T-helper 1 cell treated with Interleukin-12 subunit alpha and Interleukin-12 subunit beta and Interleukin-4 antibody, amounts not matched to agents 30 μg/mL and 1 μg/mL, for 36 hours (primary cell): ENCODE measurements around the gene STUM.

ENCODE experiments used
- H3K27ac Mint-ChIP-seq: one replicate; pipeline ENCODE4 v1.8.0; 2021; ENCODE audit warnings: mild to moderate bottlenecking, mixed read lengths
- H3K27me3 Mint-ChIP-seq: one replicate; pipeline ENCODE4 v1.8.0; 2021; ENCODE audit warnings: low read depth, mixed read lengths
- H3K36me3 Mint-ChIP-seq: one replicate; pipeline ENCODE4 v1.8.0; 2021; ENCODE audit warnings: low read depth, mixed read lengths
- H3K4me1 Mint-ChIP-seq: one replicate; pipeline ENCODE4 v1.8.0; 2021; ENCODE audit warnings: low read depth, mixed read lengths
- H3K4me3 Mint-ChIP-seq: one replicate; pipeline ENCODE4 v1.8.0; 2021; ENCODE audit warnings: mild to moderate bottlenecking, moderate library complexity, mixed read lengths
- H3K9me3 Mint-ChIP-seq: one replicate; pipeline ENCODE4 v1.8.0; 2021; ENCODE audit warnings: mixed read lengths

STUM gene

DNA sequence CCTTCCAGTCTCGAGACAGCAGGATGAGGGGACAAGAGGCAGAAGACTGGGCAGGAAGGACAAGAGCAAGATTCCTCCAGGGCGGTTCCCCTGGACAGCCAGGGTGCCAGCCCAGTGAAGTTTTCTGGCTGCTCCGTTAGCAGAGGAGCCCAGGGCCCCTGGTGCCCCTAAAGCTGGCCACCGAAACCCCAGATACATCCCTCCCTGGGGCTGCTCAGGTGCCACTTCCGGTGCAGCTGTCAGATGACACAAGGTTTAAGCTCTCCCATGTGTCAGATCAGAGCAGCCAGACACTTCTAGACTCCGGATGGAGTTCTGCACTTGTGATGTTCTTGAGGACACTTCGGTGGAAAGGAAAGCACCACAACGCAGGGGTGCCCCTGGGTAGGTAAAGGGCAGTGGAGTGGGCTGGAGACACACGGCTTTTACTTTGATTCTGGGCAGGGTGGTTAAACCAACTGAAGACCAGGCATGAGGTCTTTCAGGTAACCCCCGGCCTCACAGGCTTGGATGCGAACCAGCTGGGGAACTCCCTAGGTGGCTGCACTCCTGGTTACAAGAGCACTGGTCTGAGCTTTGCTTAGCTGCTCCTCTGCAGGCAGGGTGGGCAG, 104.9 kb downstream of the STUM start:
- peaks cover 59% of the 10 kb centered on the region for H3K4me1 Mint-ChIP-seq
- peaks cover 9% of the 10 kb centered on the region for H3K36me3 Mint-ChIP-seq
- H3K27ac Mint-ChIP-seq, result peak overlapping the region; percentile 94
- peak overlapping the region; percentile 82 for H3K4me3 Mint-ChIP-seq
- no peaks in the 10 kb centered on the region for H3K9me3 Mint-ChIP-seq
- H3K27me3 Mint-ChIP-seq, result no peaks in the 10 kb centered on the region

DNA sequence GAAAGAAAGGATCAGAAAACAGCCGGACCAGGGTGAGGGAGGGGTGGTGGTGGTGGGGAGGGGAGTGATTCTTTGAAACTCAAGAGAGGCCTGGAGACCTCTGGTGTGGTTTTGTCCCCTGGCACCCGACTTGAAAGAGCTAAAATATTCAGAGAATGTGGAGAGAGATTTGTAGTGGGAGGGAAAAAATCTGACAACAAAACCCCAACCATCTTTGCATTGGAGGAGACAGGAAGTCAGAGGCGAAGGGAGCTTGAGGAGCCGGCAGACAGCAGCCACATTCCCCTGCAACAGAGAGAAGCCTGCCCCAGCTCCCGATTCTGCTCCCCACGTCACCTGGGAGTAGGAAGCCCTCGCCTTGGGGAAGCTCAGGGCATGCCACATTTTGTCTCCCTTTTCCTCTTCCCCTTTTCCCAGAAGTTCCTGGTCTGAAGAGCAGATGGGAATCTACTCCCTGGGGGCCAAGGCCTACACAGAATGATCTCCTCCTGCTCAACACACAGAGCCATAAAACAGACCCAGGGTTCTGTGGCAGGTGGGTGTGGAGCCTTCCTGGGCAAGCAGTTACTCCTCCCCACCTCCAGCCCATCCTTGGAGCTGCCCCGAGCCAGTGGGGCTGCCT, 105.6 kb downstream of the STUM start:
- H3K27ac Mint-ChIP-seq, result peak overlapping the region; percentile 94
- no peaks in the 10 kb centered on the region for H3K9me3 Mint-ChIP-seq
- peaks cover 60% of the 10 kb centered on the region for H3K4me1 Mint-ChIP-seq
- no peaks in the 10 kb centered on the region for H3K27me3 Mint-ChIP-seq
- H3K4me3 Mint-ChIP-seq, result peak overlapping the region; percentile 82
- peaks cover 5% of the 10 kb centered on the region for H3K36me3 Mint-ChIP-seq

DNA sequence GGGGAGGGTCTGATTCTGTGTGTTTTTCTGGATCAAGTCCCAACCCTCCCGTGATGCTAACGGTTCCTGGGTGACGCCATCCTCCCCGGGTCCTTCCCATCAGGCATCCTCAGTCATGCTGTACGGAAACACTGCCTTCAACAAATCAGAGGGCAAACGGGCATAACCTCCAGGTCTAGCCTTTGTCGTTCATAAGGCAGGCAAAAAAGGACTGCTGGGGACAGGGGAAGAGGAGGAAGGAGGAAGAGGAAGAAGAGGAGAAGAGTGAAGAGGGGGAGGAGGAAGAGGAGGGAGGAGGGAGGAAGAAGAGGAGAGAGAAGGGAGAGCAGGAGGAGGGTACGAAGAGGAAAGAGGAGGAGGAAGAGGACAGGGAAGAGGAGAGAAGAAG, 106.1 kb downstream of the STUM start:
- Mint-ChIP-seq H3K9me3 (no peaks in the 10 kb centered on the region), H3K36me3 (peaks cover 4% of the 10 kb centered on the region), H3K4me1 (peaks cover 59% of the 10 kb centered on the region), H3K27ac (peak overlapping the region; percentile 94), H3K4me3 (peak overlapping the region; percentile 82), H3K27me3 (no peaks in the 10 kb centered on the region)

DNA sequence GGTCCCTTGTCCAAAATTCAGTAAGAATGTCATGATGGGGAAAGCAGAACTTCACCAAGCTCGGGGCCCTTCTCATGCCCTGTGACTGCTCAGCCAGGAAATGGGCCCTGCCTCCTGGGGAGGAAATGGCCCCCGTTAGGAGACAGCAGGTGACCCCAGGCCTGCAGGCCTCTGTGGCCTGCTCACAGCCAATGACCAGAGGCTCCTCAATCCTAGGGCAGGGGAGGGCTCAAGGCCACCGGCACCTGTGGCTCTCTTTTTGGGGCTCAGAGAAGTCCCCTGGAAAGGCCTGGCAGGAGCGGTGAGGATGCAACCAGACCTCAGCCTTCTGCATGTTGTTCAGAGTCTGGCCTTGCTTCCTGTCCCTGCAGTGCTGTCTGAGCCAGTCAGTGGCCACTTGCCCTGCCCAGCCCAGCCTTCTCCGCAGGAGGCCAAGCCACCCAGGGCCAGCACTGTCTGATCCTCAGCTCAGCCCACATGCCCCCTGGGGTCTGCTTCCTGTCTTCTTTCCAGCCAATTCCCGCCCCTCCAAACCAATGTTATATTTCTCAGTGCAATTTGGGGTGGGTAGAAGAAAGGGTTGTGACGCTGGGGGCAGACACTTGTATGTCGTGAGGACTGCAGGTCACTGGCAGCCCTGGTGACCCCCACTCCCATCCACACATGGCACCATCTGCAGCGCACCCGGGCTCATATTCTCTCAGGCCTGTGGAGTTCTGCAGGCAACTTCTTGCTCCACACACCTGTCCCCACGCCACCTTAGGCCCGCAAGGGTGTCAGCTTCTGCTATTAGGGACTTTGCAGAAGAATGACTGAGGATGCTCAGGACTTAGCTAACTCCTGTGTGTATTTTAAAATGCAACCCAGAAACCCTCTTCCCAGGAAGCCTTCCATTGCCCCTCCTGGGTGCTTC, 106.9 kb downstream of the STUM start:
- Mint-ChIP-seq H3K27me3 (no peaks in the 10 kb centered on the region), H3K36me3 (peaks cover 4% of the 10 kb centered on the region), H3K9me3 (no peaks in the 10 kb centered on the region), H3K4me3 (peak overlapping the region; percentile 82), H3K27ac (peak overlapping the region; percentile 94), H3K4me1 (peaks cover 61% of the 10 kb centered on the region)

DNA sequence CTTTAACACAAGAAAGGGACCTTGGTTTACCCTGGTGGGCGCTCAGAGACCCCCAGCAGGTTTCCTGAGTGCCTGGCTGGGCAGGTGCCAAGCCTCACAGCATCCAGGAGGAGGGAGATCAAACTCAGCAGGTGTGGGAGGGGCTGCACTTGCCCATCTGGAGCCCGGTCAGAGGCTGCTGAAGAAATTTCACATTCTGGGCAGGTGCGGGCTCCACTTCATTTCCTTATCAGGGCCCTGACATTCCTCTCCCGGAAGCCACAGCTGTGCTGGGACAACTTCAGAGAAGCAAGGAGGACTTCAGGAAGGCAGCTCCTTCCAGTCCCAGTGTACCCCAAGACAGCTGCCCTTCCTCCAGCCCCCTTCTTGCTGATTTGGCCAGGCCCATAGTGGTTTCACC, 107.6 kb downstream of the STUM start:
- no peak overlapping the region for H3K27ac Mint-ChIP-seq
- peaks cover 4% of the 10 kb centered on the region for H3K36me3 Mint-ChIP-seq
- peaks cover 63% of the 10 kb centered on the region for H3K4me1 Mint-ChIP-seq
- H3K4me3 Mint-ChIP-seq, result peak overlapping the region; percentile 5
- H3K9me3 Mint-ChIP-seq, result no peaks in the 10 kb centered on the region
- H3K27me3 Mint-ChIP-seq, result no peaks in the 10 kb centered on the region

DNA sequence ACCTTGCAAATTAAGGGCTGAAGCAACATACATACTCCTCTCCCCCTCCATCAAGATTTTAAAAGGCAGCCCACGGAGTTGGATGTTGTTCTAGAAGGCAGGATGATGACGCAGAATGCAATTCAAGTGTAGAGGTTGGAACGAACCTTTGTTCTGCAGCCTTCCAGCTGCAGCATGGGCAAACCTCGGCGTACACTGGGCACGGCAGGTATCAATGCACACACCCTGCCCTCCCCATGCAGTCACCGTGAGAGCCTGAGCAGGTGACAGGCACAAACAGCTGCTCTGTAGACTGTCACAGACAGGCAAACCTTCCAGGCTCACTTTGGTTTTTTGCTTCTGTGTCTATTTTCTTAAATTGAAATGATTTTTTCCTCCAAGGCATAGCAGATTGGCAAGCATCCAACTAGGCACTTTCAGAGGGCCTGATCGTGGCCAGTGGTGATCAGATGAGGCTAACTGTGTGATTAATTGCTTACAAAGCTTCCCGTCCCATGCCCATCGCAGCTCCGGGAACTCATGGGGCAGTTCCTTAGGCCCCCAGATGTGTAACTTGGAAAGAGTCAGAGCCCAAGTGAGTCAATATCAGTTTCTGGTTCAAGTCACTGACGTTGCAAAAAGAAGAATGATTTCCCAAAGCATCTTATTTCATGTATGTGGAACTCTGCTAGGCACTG, 108.2 kb downstream of the STUM start:
- no peaks in the 10 kb centered on the region for H3K9me3 Mint-ChIP-seq
- peaks cover 68% of the 10 kb centered on the region for H3K4me1 Mint-ChIP-seq
- peak overlapping the region; percentile 36 for H3K27ac Mint-ChIP-seq
- no peaks in the 10 kb centered on the region for H3K27me3 Mint-ChIP-seq
- peak overlapping the region; percentile 5 for H3K4me3 Mint-ChIP-seq
- peaks cover 8% of the 10 kb centered on the region for H3K36me3 Mint-ChIP-seq

DNA sequence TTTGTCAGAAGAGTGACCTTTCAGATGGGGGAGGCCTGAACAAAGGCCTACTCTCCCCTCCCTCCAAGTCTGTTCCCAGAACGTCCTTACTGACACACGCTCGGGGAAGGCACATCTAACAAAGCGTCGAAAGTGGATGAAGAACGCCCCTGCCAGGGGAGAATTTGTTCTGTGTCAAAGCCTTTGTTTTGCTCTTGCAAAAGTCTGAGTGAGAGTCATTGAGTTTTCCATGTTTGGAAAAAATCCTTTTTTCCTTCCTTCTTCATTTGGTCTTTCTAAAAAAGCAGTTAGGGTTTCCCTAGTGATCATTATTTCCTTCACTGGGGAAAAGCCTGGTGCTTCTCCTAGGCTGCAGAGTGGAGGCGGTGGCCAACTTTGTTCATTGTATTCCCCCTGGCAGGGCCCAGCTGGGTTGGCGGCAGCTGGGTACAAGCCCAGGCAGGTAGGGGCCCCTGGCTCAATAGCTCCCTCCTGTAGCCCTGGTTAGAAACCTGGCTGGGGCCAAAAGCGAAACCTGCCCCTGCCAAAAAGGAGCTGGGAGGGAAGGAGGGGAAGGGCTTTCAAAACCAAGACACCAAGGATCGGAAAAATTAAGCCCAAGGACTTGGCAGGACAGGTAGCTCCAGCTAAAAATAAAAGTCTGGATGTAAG, 109.5 kb downstream of the STUM start:
- Mint-ChIP-seq H3K4me1 (peaks cover 75% of the 10 kb centered on the region), H3K27ac (no peak overlapping the region), H3K27me3 (no peaks in the 10 kb centered on the region), H3K4me3 (no peak overlapping the region), H3K9me3 (no peaks in the 10 kb centered on the region), H3K36me3 (peaks cover 8% of the 10 kb centered on the region)

DNA sequence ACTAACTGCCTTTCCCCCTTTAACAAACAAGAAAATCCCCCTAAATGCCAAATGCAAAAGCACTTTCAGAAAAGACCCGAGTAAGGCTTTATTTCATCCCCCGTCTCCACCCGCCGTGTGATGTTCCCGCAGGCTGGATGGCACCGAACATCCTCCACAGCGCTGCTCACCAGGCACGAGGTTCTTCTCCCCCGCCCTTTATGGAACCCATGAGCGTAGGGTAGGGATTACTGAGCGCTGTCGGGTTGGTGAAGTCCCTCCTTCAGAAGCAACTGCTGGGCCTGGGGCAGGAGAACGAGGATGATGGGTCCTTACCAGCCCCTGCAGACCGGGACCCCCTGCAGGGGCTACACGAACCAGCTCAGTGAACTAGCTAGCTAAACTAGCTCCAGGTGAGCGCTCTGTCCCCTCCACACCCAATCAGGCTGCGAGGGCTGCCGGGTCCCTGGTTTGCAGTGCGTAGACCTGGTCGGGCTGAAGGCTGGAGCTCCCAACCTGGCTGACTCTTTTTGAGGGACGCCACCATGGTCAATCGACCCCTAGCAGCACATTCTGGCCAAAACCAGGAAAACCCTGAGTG, 110.1 kb downstream of the STUM start:
- H3K36me3 Mint-ChIP-seq, result peaks cover 8% of the 10 kb centered on the region
- no peak overlapping the region for H3K27ac Mint-ChIP-seq
- no peak overlapping the region for H3K4me3 Mint-ChIP-seq
- H3K9me3 Mint-ChIP-seq, result no peaks in the 10 kb centered on the region
- no peaks in the 10 kb centered on the region for H3K27me3 Mint-ChIP-seq
- peaks cover 76% of the 10 kb centered on the region for H3K4me1 Mint-ChIP-seq
